Endothelial cell of umbilical vein (primary cell): ENCODE measurements around the gene UBE2K.
A peak's percentile ranks its signal among the peaks of the same experiment; 100 is the strongest.

Experiments used
- FOS ChIP-seq: IDR thresholded peaks from 2 replicates; pipeline ENCODE4 v1.6.1; 2011; ENCODE audit warnings: mild to moderate bottlenecking, low read length, moderate library complexity, borderline replicate concordance; ENCODE audit not compliant: insufficient read depth
- MYC ChIP-seq: IDR thresholded peaks from one replicate; pipeline ENCODE4 v1.6.1; 2011; ENCODE audit warnings: mild to moderate bottlenecking, low read depth, low read length

DNA sequence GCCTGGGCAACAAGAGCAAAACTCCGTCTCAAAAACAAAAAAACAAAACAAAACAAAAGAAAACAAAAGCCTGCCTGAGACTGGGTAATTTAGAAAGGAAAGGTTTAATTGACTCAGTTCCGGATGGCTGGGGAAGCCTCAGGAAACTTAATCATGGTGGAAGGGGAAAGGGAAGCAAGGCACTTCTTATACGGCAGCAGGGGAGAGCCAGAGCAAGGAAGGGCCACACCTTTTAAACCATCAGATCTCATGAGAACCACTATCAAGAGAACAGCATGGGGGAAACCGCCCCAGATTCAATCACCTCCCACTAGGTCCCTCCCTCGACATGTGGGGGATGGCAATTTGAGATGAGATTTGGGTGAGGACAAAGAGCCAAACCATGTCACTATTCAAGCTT lies 122.2 kb downstream of the UBE2K start:
- peak; percentile 56 for TF ChIP-seq FOS
- no peak for TF ChIP-seq MYC
